Testis (tissue), 2 donors: ENCODE results near the gene MOV10.

Source experiments
- CTCF ChIP-seq, 3 experiments: fragments of 450-650 bp in 2 of 3; fragments of 200-600 bp in 1 of 3; sonication (generic) in 1 of 3; IDR thresholded peaks; one replicate each; pipeline ENCODE4 v1.5.1; 2016 to 2019; ENCODE audit warnings: antibody characterized with exemption in 3 of 3, mild to moderate bottlenecking in 2 of 3, moderate library complexity in 1 of 3
- POLR2A ChIP-seq: fragments of 450-650 bp; IDR thresholded peaks from one replicate; pipeline ENCODE4 v1.6.1; 2017; ENCODE audit warnings: antibody characterized with exemption, mild to moderate bottlenecking, moderate library complexity

DNA sequence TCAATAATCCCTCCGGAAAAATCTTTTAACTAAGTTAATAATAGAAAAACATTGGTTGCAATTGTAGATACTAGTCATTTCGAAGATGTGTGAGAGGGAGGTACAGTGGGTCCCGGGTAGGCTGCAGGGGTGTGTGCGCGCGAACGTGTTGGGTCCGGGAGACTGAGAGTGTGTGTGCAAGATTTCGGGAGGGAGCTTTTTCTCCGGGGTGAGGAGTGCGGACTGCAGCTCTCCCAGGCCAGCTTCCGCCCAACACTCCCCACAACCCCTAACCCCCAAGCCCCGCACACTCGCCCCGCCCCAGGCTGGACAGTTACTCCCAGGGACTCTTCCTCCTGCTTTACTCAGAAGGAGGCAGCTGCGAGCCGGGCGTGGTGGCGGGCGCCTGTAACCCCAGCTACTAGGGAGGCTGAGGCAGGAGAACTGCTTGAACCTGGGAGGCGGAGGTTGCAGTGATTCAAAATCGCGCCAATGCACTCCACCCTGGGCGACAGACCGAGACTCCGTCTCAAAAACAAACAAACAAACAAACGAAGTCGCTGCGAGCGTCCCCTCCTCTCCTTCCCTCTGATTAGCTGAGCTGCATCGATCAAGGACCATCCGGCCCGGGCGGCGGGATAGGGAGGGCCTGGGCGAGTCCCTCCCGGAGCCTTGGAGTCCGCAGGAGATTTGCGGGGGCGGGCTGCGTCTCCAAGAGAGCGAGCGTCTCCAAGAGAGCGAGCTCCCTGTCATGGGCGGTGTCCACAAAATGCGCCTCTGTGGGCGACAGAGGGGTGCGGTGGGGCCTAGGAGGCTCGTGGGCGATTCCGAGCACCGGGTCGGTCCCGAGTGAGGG, 68.9 kb downstream of the MOV10 start:
- TF ChIP-seq CTCF (IDR thresholded peaks at IDR 0.05) (no peak), POLR2A (no peak)
